GM18517 (cell line): ENCODE results near the gene SIKE1.
"Not testable (repeated sequence)": the region's sequence is repeated elsewhere in the genome, so short reads cannot be mapped to it uniquely, and the experiment has no call there.

ENCODE experiments used
- ATAC-seq: cut with Tn5 transposase; IDR thresholded peaks from one replicate; pipeline ENCODE4 v1.9.1; 2021; ENCODE audit warnings: mild to moderate bottlenecking, moderate library complexity; ENCODE audit not compliant: unreplicated experiment

The SIKE1 gene

DNA sequence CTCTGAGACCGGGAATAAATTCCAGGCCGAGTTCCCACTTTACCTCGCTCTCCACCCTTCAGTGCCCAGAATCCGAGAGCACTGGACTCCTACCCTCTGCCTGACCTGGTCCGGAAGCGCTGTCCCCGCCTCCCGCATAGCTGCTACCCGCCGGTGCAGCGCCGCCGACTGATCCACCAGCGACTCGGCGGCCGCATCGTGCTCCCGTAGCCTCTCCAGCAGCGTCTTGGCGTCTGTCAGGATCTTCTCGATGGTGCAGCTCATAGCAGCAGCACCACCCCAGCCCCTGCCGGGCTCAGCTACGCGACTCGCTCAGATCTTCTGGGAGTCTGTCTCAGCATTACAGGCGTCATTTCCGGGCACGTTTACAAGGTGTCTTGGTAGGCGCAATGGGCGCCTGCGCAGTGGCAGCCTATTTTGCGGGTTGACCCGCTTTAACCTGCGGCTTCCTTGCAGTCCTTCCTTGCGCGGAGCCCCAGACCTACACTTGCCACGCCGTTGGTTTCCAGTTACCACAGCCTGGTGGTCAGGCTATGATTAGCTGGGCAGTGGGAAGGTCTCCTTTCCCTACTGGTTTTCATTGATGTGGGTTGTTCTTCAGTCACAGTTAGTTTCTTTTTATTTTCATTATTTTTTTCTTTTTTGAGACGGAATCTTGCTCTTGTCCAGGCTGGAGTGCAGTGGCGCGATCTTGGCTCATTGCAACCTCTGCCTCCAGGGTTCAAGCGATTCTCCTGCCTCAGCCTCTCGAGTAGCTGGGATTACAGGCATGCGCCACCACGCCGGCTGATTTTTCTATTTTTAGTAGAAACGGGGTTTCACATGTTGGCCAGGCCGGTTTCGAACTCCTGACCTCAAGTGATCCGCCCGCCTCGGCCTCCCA, at the start of gene SIKE1:
Gene SIKE1 (minus strand): TSS at position 342 of the 883 bp plus-strand sequence. CDS start 78 bp downstream, at position 264.
- ATAC-seq, result peak; percentile 97

DNA sequence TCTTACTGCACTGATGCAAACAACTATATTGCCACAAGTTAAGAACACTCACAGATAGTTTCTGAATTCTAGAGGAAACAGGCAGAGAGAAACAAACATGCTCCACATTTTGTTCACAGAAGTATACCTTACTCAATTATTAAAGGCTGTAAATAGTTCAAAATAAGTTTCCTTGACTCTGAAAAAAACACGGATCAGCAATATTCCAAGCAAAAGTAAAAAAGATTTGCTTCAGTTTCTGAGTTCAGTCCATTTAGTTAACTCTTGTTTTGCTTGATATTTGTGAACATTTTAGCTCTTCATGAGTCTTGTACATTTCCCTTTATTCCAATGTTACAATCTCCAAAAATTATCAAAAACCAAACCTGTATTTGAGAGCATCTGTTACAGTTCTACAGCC, 49.6 kb upstream of the SIKE1 start:
- not testable (repeated sequence) for ATAC-seq

DNA sequence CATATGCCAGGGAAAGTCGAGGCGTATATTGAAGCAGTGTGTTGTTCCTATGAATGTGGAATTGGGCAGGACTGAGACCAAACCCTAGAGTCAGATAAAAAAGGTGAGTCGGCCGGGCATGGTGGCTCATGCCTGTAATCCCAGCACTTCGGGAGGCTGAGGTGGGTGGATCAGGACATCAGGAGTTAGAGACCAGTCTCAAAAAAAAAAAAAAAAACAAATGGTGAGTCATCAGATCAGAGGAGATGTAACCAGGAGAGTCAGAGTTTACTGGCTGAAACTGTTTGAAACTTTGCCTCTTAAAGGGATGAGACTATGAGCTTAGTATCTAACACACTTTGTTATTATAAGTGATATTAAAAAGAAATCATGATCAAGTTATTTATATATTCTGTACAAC, 47.8 kb upstream of the SIKE1 start:
- no peak for ATAC-seq

DNA sequence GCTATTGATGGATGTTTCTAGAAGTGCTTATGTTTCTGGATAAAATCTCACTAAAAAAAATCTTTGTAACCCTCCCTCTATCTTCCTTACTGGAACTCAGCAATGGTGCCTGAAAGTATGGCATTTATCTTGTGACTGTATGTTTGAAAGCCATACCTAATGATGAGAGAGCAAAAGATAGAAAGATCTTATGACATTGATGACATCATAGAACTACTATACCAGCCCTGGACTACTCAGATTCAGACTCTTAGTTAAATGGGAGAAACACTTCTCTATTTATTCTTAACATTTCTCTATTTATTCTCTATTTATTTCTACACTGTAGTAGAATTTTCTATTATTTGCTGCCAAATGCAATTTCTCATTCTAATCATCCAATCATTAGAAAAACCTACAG, 41.5 kb upstream of the SIKE1 start:
- ATAC-seq, result no peak

DNA sequence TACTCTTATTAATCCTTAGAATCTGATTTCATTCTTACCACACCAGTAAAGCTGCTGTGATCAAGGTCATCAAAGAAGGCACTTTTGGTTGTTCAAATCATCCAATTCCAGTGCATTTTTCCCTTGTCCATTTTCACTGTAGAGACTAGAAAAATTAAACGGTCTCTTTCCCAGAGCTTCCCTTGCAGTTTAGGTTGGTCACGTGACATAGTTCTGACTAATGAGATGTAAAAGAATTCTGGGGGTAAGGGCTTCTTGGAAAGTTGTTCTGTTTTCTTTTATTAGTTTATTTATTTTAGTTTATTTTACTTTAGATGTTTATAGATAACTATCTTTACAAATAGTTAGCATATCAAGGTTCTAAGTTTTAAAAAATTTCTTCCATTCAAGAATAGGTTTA, 39.9 kb upstream of the SIKE1 start:
- ATAC-seq, result no peak

DNA sequence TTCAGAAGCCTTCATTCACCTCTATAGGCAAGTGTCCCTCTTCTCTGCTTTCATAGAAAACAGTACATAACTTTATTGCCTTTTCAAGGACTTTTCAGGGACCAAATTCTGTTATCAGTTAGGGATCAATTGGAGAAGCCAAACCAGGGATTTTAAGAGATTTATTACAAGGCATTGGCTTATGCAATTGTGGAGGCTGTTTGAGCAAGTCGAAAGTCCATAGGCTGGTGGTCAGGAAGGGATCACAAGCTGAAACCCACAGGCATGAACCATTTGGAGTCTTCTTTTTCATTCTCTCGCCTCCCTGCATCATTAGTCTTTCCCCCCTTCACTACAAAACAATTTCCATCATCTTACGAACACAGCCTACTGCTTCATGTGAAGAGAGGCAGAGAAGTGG, 39.4 kb upstream of the SIKE1 start:
- no peak for ATAC-seq

DNA sequence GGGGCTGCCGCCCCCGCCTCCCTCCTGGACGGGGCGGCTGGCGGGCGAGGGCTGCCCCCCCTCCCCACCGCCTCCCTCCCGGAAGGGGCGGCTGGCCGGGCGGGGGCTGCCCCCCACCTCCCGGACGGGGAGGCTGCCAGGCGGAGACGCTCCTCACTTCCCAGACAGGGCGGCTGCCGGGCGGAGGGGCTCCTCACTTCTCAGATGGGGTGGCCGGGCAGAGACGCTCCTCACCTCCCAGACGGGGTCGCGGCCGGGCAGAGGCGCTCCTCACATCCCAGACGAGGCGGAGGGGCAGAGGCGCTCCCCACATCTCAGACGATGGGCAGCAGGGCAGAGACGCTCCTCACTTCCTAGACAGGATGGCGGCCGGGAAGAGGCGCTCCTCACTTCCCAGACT, 24.0 kb upstream of the SIKE1 start:
- ATAC-seq, result not testable (repeated sequence)

DNA sequence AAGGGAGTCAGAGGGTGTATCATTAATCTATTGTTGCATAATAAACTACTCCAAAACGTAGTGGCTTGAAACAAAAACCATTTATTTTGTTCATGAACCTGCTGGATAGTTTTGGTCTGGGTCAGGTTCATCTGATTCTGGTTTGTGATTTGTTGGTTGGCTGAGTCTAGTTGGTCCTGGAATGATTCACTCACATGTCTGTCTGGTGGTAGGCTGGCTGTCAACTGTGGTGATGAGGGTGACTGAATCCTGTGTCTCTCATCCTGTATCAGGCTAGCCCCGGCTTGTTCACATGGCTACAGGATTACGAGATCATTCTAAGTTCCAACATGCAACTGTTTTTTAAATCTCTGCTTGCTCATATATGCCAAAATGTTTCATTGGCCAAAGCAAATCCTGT, 22.5 kb upstream of the SIKE1 start:
- ATAC-seq, result no peak

DNA sequence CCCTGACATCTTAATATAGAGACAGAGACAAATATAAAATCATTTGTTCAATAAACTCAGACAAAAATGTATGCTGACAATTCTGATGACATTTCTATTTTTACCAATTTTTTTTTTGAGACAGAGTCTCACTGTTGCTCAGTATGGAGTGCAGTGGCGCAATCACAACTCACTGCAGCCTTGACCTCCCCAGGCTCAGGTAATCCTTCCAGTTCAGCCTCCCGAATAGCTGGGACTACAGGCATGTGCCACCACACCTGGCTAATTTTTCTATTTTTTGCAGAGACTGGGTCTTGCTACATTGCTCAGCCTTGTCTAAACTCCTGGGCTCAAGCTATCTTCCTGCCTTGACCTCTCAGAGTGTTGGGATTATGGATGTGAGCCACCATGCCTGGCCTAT, 13.6 kb upstream of the SIKE1 start:
- ATAC-seq, result no peak

DNA sequence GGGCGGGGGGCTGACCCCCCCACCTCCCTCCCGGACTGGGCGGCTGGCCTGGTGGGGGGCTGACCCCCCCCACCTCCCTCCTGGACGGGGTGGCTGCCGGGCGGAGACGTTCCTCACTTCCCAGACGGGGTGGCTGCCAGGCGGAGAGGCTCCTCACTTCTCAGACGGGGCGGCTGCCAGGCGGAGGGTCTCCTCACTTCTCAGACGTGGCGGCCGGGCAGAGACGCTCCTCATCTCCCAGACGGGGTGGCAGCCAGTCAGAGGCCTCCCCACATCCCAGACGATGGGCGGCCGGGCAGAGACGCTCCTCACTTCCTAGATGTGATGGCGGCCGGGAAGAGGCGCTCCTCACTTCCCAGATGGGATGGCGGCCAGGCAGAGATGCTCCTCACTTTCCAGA, 10.1 kb upstream of the SIKE1 start:
- ATAC-seq, result not testable (repeated sequence)

DNA sequence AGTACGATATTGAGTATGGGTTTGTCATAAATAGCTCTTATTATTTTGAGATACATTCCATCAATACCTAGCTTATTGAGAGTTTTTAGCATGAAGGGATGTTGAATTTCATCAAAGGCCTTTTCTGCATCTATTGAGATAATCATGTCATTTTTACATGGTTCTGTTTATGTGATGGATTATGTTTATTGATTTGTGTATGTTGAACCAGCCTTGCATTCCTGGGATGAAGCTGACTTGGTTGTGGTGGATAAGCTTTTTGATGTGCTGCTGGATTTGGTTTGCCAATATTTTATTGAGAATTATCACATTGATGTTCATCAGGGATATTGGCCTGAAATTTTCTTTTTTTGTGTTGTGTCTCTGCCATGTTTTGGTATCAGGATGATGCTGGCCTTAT, 6.0 kb upstream of the SIKE1 start:
- ATAC-seq, result not testable (repeated sequence)

DNA sequence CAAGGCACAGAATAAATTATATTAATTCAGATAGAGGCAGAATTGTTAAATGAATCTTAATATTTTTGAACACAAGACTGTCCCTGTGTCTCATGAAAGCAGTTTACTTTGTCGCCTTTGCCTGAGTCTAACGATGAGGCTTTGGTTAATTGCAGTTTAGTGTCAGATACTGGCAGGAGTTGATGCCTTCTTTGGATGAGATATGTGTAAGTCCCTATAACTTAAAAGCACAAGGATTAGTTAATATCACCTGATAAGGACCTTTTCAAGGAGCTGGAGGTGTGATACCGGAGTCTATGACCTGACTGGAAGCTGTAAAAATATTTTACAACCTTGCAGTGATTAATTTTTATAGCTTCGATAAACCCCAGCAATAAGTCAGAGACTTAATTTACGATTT, 2.0 kb upstream of the SIKE1 start:
- no peak for ATAC-seq

DNA sequence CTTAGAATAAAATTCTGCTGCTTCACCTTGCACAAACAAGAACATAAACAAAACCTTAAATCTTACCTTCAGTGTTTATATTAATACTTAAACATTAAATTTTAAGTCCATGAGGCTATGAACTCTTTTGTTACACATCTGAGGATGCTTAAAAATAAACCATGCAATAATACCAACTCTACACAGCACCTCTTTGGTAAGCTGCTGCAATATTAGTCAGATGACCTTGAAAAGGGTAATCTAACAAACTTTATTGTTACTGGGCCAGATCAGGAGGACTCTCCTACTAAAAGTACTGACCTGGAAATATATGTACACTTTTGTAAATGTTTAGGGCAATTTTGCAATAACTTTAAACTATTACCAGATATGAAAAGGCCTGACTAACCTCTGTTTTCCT, 763 bp downstream of the SIKE1 start:
- no peak for ATAC-seq

DNA sequence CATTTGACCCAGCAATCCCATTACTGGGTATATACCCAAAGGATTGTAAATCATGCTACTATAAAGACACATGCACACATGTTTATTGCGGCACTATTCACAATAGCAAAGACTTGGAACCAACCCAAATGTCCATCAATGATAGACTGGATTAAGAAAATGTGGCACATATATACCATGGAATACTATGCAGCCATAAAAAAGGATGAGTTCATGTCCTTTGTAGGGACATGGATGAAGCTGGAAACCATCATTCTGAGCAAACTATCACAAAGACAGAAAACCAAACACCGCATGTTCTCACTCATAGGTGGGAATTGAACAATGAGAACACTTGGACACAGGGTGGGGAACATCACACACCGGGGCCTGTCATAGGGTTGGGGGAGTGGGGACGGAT, 3.8 kb downstream of the SIKE1 start:
- ATAC-seq, result not testable (repeated sequence)

DNA sequence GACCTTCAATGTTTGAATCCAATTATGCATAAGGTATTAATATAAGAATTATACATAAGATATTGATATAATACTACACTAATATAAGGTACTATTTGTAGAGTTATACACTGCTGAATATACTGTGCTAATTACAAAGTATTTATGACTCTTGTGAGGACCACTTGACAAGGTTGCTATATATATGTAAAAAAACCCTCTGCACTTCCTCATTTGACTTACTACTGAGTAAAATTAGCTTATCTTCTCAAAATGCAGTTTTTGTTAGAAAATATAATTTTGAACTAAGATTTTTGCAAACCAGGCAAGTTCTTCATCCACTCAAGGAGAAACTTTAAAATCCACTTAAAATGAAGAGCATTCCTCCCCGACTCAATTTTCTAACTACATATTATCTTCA, 8.5 kb downstream of the SIKE1 start:
- no peak for ATAC-seq

DNA sequence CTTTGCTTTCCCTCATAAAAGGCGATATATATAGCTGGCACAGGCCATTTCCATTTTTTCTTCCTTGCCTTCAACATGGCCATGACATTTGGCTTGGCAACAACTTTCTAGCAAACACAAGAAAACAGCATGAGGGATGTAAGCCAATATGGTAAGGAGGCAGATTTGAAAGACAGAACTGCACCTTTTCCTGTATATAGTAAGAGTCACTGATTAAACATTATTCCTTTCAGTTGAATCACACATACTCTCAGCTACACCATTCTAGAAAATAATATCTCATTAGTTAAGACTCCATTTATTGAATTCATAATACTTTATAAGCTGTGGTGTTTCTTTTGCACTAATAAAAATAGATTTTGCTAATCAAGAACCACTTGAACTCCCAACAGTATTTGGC, 9.5 kb downstream of the SIKE1 start:
- no peak for ATAC-seq

DNA sequence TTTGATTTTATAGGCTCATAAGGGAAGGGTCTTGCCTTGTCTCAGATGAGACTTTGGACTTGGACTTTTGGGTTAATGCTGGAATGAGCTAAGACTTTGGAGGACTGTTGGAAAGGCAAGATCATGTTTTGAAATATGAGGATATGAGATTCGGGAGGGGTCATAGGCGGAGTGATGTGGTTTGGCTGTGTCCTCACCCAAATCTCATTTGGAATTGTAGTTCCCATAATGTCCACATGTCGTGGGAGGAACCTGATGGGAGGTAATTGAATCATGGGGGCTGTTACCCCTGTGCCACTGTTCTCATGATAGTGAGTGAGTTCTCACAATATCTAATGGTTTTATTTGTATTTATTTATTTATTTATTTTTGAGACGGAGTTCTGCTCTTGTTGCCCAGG, 15.8 kb downstream of the SIKE1 start:
- ATAC-seq, result no peak

DNA sequence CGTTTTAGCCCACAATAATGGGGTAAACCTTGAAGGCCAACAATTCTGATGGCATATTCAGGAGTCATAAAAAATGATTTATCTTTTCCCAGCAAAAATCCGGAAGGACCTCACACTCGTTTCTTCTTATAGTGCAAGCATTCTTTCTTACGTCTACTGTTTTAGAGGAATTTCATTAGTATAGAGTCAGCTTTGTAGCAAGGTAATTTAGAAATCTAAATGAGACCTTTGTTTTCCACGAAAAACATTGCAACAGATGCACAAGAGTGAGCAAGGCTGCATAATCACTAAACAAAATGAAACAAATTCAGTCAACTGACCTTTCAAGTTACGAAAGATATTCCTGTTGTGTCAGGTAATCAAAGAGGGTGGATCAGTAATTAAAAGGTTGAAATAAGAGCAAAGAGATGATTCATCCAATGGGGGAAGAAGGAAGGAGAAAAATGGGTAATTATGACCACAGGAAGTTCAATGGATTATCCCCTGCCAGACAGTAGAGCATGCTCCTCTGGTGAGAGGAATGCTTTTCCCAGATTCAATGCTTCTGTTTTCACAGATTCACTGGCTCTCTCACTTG, 22.1 kb downstream of the SIKE1 start:
- ATAC-seq, result no peak

DNA sequence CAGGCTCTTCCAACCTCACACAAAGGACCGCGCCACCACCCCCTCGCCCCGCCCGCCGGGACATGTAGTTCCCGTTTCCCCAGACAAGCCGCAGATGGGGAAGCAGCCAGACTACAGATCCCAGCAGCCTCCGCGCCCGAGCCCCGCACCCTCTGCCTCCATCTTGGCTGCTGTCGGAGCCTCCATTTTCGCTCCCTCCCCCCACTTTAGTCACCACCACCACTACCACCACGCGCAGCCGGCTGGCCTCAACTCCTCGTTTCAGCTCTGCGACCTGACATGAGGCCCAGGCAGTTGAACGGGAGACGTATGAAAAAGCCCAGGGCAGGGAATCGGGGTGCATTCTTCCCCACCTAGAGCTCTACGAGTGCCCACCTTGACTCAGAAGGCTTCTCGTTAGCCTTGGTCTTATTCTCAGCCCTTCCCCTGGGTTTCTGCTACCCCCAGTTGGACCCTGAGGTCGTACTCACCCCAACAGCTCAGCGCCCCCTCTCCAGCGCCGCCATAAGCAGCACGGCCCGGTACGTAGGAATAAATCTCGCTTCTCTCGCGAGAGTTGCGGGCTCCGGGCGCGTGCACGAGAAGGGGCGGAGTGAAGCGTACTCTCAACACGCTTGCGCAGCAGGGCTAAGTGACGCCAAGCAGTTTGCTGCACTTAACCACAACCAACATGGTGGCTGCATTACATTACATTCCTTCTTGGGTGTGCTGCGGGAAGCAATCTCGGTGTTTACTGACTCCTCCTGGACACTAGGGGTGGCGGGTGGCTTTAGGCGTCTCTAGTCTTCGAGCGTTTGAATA, 22.8 kb downstream of the SIKE1 start, which contains the start of gene CSDE1:
Gene CSDE1 (minus strand): TSS at position 530 of the 801 bp plus-strand sequence. CDS start 18,094 bp downstream, outside the sequence.
- peak; percentile 65 for ATAC-seq

DNA sequence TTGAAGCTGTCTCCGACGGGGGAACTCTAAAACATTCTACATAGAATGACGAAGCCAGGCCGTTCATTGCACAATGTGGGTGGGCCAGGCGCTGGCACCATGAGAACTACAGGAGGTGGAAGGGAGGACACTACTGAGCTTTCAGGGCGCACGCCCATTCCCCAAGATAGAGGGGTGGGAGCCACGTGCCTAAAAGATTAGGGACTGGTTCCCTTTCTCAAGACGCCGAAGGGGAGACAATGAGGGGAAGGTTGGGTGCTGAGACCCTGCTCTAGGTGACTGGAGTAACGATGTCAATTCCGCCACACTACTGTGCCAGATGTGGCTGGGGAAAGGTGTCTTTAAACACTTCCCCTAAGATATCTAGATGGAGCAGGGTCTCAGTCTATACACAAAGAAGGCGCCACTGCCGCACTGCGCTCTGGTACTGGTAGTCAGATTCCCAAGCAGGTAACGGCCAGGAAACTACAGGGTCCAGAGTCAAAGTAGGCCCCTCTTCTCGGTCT, 23.5 kb downstream of the SIKE1 start:
- peak; percentile 8 for ATAC-seq
